GM13976 (cell line): ENCODE data around the gene CXCL14.
A peak's percentile ranks its signal among the peaks of the same experiment; 100 is the strongest.

Experiments
- DNase-seq: peaks from one replicate; pipeline ENCODE4 v3.0.0; 2012; ENCODE audit warnings: low spot score
- in situ Hi-C: fragments of 300-500 bp; cut with MboI; formaldehyde crosslinking; loops from one replicate; pipeline ENCODE4 v1.12.0; 2022; ENCODE audit warnings: low sequenced_read_pairs, mixed read lengths, inconsistent platforms; ENCODE audit not compliant: unreplicated experiment
- TF ChIP-seq, protein P1 (sequence below): IDR thresholded peaks from 2 replicates; pipeline ENCODE4 v1.5.1; 2012; ENCODE audit warnings: borderline replicate concordance, mild to moderate bottlenecking; ENCODE audit not compliant: insufficient read depth; ENCODE audit errors: extremely low read depth, missing control alignments, control extremely low read depth

Gene CXCL14

DNA sequence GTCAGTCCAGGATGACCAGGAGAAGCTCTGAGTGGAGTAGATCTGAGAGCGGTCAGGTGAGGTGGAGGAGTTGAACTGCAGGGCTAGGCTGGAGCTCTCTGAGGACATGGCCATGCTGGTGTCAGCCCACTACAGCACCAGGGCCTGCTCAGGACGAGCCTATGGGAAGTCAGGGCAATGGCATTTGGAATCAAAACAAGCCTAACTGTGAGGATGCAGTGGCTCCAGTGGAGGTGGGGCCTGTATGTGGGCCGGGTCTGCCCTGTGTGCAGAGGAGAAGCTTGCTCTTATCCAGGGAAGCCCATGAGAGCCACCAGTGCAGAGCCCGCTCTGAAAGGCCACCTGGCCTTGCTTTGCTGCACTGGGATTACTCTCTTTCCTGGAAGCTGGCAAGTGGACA, 11.1 kb downstream of the CXCL14 start:
- TF ChIP-seq, protein P1, sequence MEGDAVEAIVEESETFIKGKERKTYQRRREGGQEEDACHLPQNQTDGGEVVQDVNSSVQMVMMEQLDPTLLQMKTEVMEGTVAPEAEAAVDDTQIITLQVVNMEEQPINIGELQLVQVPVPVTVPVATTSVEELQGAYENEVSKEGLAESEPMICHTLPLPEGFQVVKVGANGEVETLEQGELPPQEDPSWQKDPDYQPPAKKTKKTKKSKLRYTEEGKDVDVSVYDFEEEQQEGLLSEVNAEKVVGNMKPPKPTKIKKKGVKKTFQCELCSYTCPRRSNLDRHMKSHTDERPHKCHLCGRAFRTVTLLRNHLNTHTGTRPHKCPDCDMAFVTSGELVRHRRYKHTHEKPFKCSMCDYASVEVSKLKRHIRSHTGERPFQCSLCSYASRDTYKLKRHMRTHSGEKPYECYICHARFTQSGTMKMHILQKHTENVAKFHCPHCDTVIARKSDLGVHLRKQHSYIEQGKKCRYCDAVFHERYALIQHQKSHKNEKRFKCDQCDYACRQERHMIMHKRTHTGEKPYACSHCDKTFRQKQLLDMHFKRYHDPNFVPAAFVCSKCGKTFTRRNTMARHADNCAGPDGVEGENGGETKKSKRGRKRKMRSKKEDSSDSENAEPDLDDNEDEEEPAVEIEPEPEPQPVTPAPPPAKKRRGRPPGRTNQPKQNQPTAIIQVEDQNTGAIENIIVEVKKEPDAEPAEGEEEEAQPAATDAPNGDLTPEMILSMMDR: no peak
- in situ Hi-C loops: loop anchor here (10.0 kb wide), 1 partner anchor 267 kb away; the partner anchor contains the start of gene SLC25A48
- no peak for DNase-seq

DNA sequence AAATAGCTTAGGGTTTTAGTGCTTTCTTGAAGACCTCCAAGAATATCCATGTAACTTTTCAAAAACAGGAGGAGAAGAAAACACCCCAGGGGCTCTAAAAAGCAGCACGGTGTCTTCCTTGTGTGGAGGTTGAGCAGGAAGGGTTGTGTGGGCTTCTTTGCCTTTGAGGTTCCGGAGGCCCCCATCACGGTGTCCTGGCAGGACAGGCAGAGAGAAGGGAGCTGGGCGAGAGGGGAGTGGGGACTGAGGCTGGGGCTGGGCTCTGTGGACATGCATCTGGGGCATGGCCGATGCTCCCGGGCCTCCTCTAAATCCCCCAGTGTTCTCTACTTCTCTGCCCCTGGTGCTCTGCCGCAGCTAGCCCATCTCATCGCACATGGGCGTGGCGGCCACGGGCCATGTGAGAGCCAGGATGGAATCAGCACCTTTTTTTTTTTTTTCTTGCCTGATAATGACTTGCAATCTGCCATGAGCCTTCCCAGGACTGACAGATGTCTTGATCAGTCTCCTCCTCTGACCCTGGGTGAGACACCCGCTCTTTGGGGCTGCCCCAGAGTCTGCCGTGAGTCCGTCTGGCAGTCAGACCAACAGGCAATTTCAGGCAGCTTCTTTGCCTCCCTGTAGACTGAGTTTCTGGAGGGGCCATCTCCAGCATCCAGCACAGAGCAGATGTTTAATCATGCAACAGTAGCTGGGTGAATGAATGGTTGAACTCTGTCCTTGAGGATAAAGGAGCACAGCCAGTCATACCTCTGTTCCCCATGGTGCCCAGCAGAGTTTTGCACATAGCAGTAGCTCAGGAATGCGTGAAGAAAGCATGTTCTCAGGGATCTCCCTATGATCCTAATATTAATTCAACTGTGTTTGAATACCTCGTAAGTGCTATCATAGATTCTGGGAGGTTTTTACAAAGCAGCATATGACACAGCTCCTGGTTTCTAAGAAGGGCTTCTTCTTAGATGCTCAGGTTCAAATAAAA, 12.1 kb downstream of the CXCL14 start:
- in situ Hi-C loops: loop anchor here (10.0 kb wide), 1 partner anchor 268 kb away; the partner anchor contains the start of gene SLC25A48
- TF ChIP-seq, protein P1: no peak
- DNase-seq: no peak

DNA sequence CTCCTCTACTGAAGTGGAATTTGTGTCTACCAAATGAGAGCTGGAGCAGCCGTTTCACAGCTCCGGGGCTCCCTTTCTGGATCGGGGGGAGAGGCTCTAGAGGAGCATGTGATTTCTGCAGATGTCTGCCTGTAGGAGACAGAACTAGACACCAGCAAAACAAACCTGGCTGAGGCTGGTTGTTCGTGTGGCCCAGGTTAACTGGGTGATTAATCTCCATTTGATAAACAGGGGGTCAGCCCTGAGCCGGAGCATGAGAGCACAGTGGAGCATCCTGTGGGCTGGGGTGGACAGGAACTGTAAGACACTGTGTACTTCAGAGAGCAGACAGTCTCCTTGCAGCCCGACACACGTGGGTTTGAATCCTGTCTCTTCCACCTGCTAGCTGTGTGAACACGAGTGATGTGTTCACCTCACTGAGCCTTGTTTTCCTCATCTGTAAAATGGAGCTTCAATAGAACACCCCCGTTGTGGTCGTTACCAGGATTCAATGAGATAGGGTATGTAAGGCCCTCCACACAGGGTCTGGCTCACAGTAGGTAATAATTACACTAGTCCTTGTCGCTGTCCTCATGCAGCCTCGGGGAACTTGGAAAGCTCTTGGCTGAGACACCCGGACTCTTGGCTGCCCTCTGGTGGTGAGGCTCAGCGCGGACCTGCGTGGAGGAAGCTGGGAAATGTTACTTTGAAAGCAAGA, 12.9 kb downstream of the CXCL14 start:
- peak; percentile 77 for DNase-seq
- in situ Hi-C loops: loop anchor here (10.0 kb wide), 1 partner anchor 269 kb away; the partner anchor contains the start of gene SLC25A48
- TF ChIP-seq, protein P1: peak; percentile 77

DNA sequence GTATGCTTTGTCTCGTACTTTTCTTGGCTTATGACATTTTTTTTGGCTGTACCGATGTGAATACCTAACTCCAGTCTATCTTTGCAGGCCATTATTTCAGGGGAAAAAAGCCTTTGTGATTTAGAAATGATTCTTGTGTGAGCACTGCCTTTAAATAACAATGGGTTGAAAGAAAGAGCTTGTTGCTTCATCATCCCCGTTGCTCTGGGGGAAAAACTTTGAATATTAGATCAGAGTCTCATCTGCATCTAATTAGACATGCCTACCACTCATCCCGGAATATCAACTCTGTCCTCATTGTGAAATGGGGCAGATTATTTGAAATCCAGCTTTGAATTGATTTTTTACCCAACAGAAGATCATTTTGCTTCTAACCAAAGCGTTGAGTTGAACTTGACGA, 13.5 kb downstream of the CXCL14 start:
- in situ Hi-C loops: loop anchor here (10.0 kb wide), 1 partner anchor 270 kb away; the partner anchor contains the start of gene SLC25A48
- TF ChIP-seq, protein P1: no peak
- DNase-seq: no peak

DNA sequence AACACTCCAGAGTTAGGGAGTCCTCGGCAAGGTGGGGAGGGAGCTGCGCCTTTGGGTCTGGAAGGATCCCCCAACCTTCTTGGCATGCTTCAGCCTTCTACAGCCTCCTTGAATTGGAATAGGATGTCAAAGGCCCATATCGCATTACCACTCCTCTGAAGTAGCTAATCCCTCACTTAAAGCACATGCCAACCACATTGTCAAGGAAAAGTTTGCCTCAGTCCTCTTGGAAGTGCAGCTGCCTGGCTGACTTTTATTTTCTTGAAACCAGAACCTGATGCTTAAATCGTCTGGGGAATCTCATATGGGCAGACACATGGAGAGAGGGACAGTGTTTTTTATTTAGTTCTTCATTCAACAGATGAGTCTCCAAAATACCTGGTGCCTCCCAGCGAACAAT, 14.5 kb downstream of the CXCL14 start:
- TF ChIP-seq, protein P1: no peak
- no peak for DNase-seq
- in situ Hi-C loops: loop anchor here (10.0 kb wide), 1 partner anchor 270 kb away; the partner anchor contains the start of gene SLC25A48

DNA sequence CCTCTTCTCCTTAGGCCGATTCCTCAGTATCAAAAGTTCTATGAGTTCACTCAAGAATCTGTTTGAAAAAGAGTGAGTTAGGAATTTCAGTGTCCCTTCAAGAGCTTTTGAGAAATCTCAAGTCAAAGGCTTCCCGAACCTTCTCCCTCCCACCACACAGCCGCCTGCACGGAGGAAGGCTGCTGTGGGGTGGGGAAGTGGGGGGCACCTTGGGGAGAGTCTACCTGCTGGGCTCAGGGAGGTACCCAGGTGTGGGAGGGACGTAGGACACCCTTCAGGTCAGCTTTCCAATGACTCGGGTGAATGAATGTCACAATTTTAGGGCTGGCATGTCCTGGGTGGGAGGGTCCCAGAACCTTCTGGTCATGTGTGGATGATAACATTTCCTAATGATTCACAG, 17.5 kb downstream of the CXCL14 start:
- in situ Hi-C loops: loop anchor here (10.0 kb wide), 1 partner anchor 274 kb away; the partner anchor contains the start of gene SLC25A48
- TF ChIP-seq, protein P1: no peak
- no peak for DNase-seq
